ENCODE measurements around the gene NBEA. TPM values are rescaled to one million over a fixed set of nuclear protein-coding genes. Genes with fewer than 3 reads are reported as not detected.

Gene NBEA
- total RNA-seq, 1 experiment from 2014 or later, result 4.1 TPM

GRCh38 chr13:35225582-35225981 lies 283.5 kb downstream of the NBEA start:
- no peaks in the 10 kb centered on the region for H4K20me1 ChIP-seq (ENCODE audit: insufficient read depth)
- no peaks in the 10 kb centered on the region for H3K9me2 ChIP-seq (ENCODE audit: insufficient read depth)
- H3K79me2 ChIP-seq (ENCODE audit: insufficient read depth, low read length), result no peaks in the 10 kb centered on the region
- CTCF ChIA-PET, result no interaction called here
- no peaks in the 10 kb centered on the region for H3K9me3 ChIP-seq (ENCODE audit: control insufficient read depth in 1 of 2, insufficient read depth in 1 of 2, low read depth in 1 of 2, low read length in 2 of 2)
- no peak overlapping the region for H3K4me3 ChIP-seq (replicated peaks in 1 of 2; ENCODE audit: low read depth in 1 of 2, low read length in 2 of 2)
- no TSS peak for BruUV-seq (replicated peaks)
- ATAC-seq (no peak), DNase-seq (ENCODE audit: low read depth, low spot score) (no peak)
- RAD21 ChIA-PET (ENCODE audit: low non-redundant PET in 1 of 2, low total read pairs in 2 of 2, uncharacterized antibody in 2 of 2, unreplicated experiment in 2 of 2), result no interaction called here
- no peak overlapping the region for H3K4me2 ChIP-seq (ENCODE audit: low read length)
- no peak overlapping the region for H3K27ac ChIP-seq (ENCODE audit: low read depth, low read length)
- POLR2A ChIA-PET, result no interaction called here
- intact Hi-C loops (cut with micrococcal nuclease), result no loop called here
- no peak overlapping the region for H2AFZ ChIP-seq (ENCODE audit: low read depth, low read length, poor library complexity, severe bottlenecking)
- H3K36me3 ChIP-seq (ENCODE audit: control insufficient read depth in 1 of 2, insufficient read depth in 2 of 2, low read length in 2 of 2), result no peaks in the 10 kb centered on the region
- no peaks in the 10 kb centered on the region for H3K27me3 ChIP-seq (ENCODE audit: insufficient read depth, low read length)
- H3K4me1 ChIP-seq (ENCODE audit: control insufficient read depth in 1 of 2, insufficient read depth in 2 of 2, low read length in 2 of 2), result no peaks in the 10 kb centered on the region
- TF ChIP-seq CEBPB (IDR thresholded peaks at IDR 0.05; ENCODE audit: low read depth) (no peak), MAX (IDR thresholded peaks at IDR 0.05) (no peak), ATF3 (IDR thresholded peaks at IDR 0.05) (no peak), ELF1 (IDR thresholded peaks at IDR 0.05; ENCODE audit: borderline replicate concordance, low read depth) (no peak), ZBTB33 (IDR thresholded peaks at IDR 0.05; ENCODE audit: extremely low read depth, insufficient replicate concordance, low read length) (no peak), ZNF274 (IDR thresholded peaks at IDR 0.05; ENCODE audit: low read depth, low read length) (no peak), FOSL1 (IDR thresholded peaks at IDR 0.05; ENCODE audit: low read depth) (no peak), TCF7L2 (IDR thresholded peaks at IDR 0.05; ENCODE audit: borderline replicate concordance, extremely low read depth, insufficient read depth, insufficient read length) (no peak), RAD21 (IDR thresholded peaks at IDR 0.05; ENCODE audit: low read depth) (no peak), REST (IDR thresholded peaks at IDR 0.05; ENCODE audit: low read depth) (no peak), SIN3A (IDR thresholded peaks at IDR 0.05; ENCODE audit: low read depth) (no peak)
- H3K9ac ChIP-seq (ENCODE audit: low read length), result no peak overlapping the region
